SK-N-MC (cell line): ENCODE results near the gene CRYBG2.

Source experiments
- DNase-seq: peaks from one replicate; pipeline ENCODE4 v3.0.0-alpha.2; 2011; ENCODE audit warnings: low read depth, low spot score
- H3K27ac ChIP-seq: fragments of 200-600 bp; sonication (generic); 2 replicates; pipeline ENCODE4 v1.5.1; 2016; ENCODE audit warnings: mixed run types
- H3K36me3 ChIP-seq: fragments of 200-600 bp; sonication (generic); 2 replicates; pipeline ENCODE4 v1.6.1; 2017; ENCODE audit warnings: antibody characterized with exemption, low read length, mixed read lengths; ENCODE audit not compliant: insufficient read depth
- H3K4me3 ChIP-seq: fragments of 200-600 bp; sonication (generic); 2 replicates; pipeline ENCODE4 v1.5.1; 2016
- H3K9ac ChIP-seq: fragments of 200-600 bp; sonication (generic); 2 replicates; pipeline ENCODE4 v1.8.0; 2017; ENCODE audit warnings: mixed run types, mixed read lengths; ENCODE audit not compliant: insufficient read length
- H3K9me3 ChIP-seq: fragments of 200-600 bp; sonication (generic); 2 replicates; pipeline ENCODE4 v1.6.1; 2017; ENCODE audit warnings: low read depth, mild to moderate bottlenecking, antibody characterized with exemption, low read length, moderate library complexity, mixed read lengths
- EZH2 ChIP-seq: fragments of 200-600 bp; sonication (generic); IDR thresholded peaks from one replicate; pipeline ENCODE4 v1.6.1; 2017; ENCODE audit warnings: antibody characterized with exemption
- FOXP2 ChIP-seq: optimal IDR thresholded peaks from 2 replicates; pipeline ENCODE3; 2011; ENCODE audit warnings: mild to moderate bottlenecking, moderate library complexity; ENCODE audit not compliant: insufficient read depth; ENCODE audit errors: extremely low read length, control extremely low read depth
- POLR2AphosphoS5 ChIP-seq: IDR thresholded peaks from 2 replicates; pipeline ENCODE4 v1.6.1; 2012; ENCODE audit warnings: mild to moderate bottlenecking, low read depth, low read length, borderline replicate concordance

Gene CRYBG2

GRCh38 chr1:26278724-26279455 lies 75.0 kb downstream of the CRYBG2 start:
- 0 out of 2 replicates have a peak overlapping the region, but pooled peaks have one; percentile 44 for H3K27ac ChIP-seq
- TF ChIP-seq FOXP2 (no peak), POLR2AphosphoS5 (no peak), EZH2 (no peak)
- no peaks in the 10 kb centered on the region for H3K9me3 ChIP-seq
- H3K4me3 ChIP-seq: peak overlapping the region; percentile 97
- peak overlapping the region; percentile 76 for H3K9ac ChIP-seq
- DNase-seq: no peak
- peaks cover 42% of the 10 kb centered on the region for H3K36me3 ChIP-seq

GRCh38 chr1:26278303-26278702 lies 75.6 kb downstream of the CRYBG2 start:
- DNase-seq: no peak
- Histone ChIP-seq H3K27ac (no peak overlapping the region), H3K9ac (no peak overlapping the region), H3K4me3 (no peak overlapping the region), H3K9me3 (no peaks in the 10 kb centered on the region), H3K36me3 (peaks cover 42% of the 10 kb centered on the region)
- TF ChIP-seq EZH2 (no peak), POLR2AphosphoS5 (no peak), FOXP2 (no peak)

DNA sequence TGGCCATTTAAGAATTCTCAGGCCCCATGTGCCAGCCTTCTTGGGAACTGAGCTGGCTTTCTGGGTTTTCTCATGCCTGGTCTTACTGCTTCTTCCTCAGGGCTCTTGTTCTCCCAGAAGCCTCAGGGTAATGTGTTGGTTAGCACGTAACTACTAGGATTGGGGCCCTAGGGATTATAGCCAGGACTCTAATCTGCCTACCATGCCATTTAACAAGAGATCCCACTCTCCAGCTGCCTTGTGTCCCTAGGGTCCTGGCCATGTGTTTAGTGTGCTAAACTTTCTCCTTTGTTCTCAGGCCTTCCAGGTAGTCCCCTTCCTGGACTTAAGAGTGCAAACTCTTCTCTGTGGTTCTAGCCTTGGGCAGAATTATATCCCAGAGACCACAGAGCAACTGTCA lies 76.2 kb downstream of the CRYBG2 start:
- Histone ChIP-seq H3K9ac (no peak overlapping the region), H3K9me3 (no peaks in the 10 kb centered on the region), H3K4me3 (no peak overlapping the region), H3K27ac (no peak overlapping the region), H3K36me3 (peaks cover 47% of the 10 kb centered on the region)
- DNase-seq: no peak
- TF ChIP-seq FOXP2 (no peak), EZH2 (no peak), POLR2AphosphoS5 (no peak)

DNA sequence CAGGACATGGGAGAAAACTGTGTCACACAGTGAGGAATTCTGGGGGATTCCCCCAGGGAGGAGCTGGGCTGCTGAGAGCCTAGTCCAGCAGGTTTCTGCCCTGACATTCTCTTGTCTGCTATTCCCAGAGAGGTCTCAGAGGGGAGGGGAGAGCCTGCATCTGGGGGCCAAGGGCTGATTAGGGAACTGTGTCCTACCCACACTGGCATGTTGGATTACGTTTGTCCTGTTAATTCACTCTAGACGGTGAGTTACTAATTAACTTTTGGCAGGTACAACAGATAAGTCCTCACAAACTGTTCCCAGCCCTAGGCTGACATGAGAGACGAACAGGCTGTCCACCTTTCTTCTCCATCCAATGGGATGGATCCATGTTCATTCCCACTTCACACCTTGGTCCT lies 76.7 kb downstream of the CRYBG2 start:
- H3K9ac ChIP-seq: no peak overlapping the region
- H3K4me3 ChIP-seq: no peak overlapping the region
- H3K27ac ChIP-seq: no peak overlapping the region
- TF ChIP-seq POLR2AphosphoS5 (no peak), FOXP2 (no peak), EZH2 (no peak)
- H3K9me3 ChIP-seq: no peaks in the 10 kb centered on the region
- peaks cover 49% of the 10 kb centered on the region for H3K36me3 ChIP-seq
- DNase-seq: no peak

- H3K9me3 ChIP-seq: no peaks in the 10 kb centered on the region
- peaks cover 56% of the 10 kb centered on the region for H3K36me3 ChIP-seq
- no peak overlapping the region for H3K4me3 ChIP-seq
- no peak overlapping the region for H3K27ac ChIP-seq
- no peak overlapping the region for H3K9ac ChIP-seq
- no peak for DNase-seq
- TF ChIP-seq FOXP2 (no peak), EZH2 (no peak), POLR2AphosphoS5 (no peak)
Observed at GRCh38 chr1:26276432-26276838, 77.5 kb downstream of the CRYBG2 start.

GRCh38 chr1:26275580-26276431 lies 78.1 kb downstream of the CRYBG2 start:
- Histone ChIP-seq H3K4me3 (no peak overlapping the region), H3K36me3 (peaks cover 63% of the 10 kb centered on the region), H3K9ac (peak overlapping the region; percentile 4), H3K27ac (peak overlapping the region; percentile 52; the same call in 1 of the 2 replicates), H3K9me3 (no peaks in the 10 kb centered on the region)
- peak; percentile 35 for DNase-seq
- no peak for TF ChIP-seq POLR2AphosphoS5
- no peak for TF ChIP-seq FOXP2
- no peak for TF ChIP-seq EZH2

DNA sequence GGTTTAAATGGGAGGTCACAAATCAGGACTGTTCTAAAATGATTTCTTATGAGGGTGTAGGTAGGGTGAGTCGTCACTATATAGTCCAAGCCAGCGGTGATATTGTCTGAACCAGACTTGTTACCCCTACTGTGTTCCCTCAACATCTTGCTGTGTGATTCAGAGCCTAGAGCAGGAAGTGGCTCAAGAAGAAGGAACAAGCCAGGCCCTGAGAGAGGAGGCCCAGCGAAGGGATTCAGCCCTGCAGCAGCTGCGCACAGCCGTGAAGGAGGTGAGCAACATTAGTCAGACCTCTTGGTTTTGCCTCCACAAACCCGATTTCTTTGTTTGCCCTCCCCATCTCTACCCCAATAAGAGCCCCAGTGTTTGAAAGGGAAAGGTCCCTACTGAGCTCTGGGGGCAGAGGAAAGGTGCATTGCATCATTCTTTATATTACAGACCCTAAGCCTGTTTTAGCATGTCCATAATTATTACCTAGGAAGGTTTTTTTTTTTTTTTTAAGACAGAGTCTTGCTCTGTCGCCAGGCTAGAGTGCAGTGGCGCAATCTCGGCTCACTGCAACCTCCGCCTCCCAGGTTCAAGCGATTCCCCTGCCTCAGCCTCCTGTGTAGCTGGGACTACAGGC lies 79.0 kb downstream of the CRYBG2 start:
- Histone ChIP-seq H3K36me3 (peaks cover 72% of the 10 kb centered on the region), H3K4me3 (no peak overlapping the region), H3K9ac (no peak overlapping the region), H3K27ac (peak overlapping the region; percentile 25; the same call in 1 of the 2 replicates), H3K9me3 (no peaks in the 10 kb centered on the region)
- DNase-seq: no peak
- TF ChIP-seq POLR2AphosphoS5 (no peak), FOXP2 (no peak), EZH2 (no peak)
